Tibial nerve (tissue), 3 donors: ENCODE results near the gene TMEM143.

Experiments used
- CTCF ChIP-seq, 5 experiments: fragments of 200-600 bp in 3 of 5; fragments of 450-650 bp in 2 of 5; sonication (generic) in 3 of 5; IDR thresholded peaks; one replicate each; pipeline ENCODE4 v1.5.1; 2016 to 2019; ENCODE audit warnings: antibody characterized with exemption in 5 of 5, mild to moderate bottlenecking in 3 of 5, moderate library complexity in 2 of 5
- POLR2A ChIP-seq, 2 donors: fragments of 450-650 bp; IDR thresholded peaks; one replicate each; pipeline ENCODE4 v1.6.1; 2017; ENCODE audit warnings: antibody characterized with exemption in 2 of 2, mild to moderate bottlenecking in 2 of 2, moderate library complexity in 2 of 2

GRCh38 chr19:48348737-48349136 lies 15.0 kb downstream of the TMEM143 start:
- TF ChIP-seq POLR2A (IDR thresholded peaks at IDR 0.05) (no peak), CTCF (IDR thresholded peaks at IDR 0.05) (no peak)
